IMR-90 (cell line): ENCODE results near the gene BLOC1S4.

ENCODE experiments used
- CHD1 ChIP-seq: IDR thresholded peaks from 2 replicates; pipeline ENCODE4 v1.6.1; 2012; ENCODE audit warnings: low read depth, low read length, improper control_type of control experiment
- MAFK ChIP-seq: IDR thresholded peaks from 2 replicates; pipeline ENCODE4 v1.6.1; 2012; ENCODE audit warnings: low read depth, low read length, improper control_type of control experiment
- MAZ ChIP-seq: IDR thresholded peaks from 2 replicates; pipeline ENCODE4 v1.6.1; 2012; ENCODE audit warnings: low read depth, mild to moderate bottlenecking, low read length, improper control_type of control experiment, moderate library complexity, borderline replicate concordance
- MXI1 ChIP-seq: IDR thresholded peaks from 2 replicates; pipeline ENCODE4 v1.6.1; 2012; ENCODE audit warnings: low read depth, mild to moderate bottlenecking, low read length, moderate library complexity, borderline replicate concordance
- POLR2A ChIP-seq: IDR thresholded peaks from 2 replicates; pipeline ENCODE4 v1.6.1; 2012; ENCODE audit warnings: mild to moderate bottlenecking, low read depth, low read length
- RAD21 ChIP-seq: IDR thresholded peaks from 2 replicates; pipeline ENCODE4 v1.6.1; 2012; ENCODE audit warnings: low read length, improper control_type of control experiment
- RFX5 ChIP-seq: IDR thresholded peaks from 2 replicates; pipeline ENCODE4 v1.8.0; 2012; ENCODE audit warnings: low read depth, mild to moderate bottlenecking, low read length, moderate library complexity
- SMC3 ChIP-seq: fragments of 150-350 bp; IDR thresholded peaks from 2 replicates; pipeline ENCODE4 v1.6.1; 2016; ENCODE audit warnings: low read depth, mild to moderate bottlenecking, antibody characterized with exemption, low read length, moderate library complexity
- TF ChIP-seq, protein P1 (sequence below): conservative IDR thresholded peaks from 2 replicates; pipeline ENCODE4 v1.5.1; 2012; ENCODE audit warnings: mild to moderate bottlenecking, low read depth, low read length, improper control_type of control experiment
- TF ChIP-seq, protein P2 (sequence below): fragments of 150-350 bp; IDR thresholded peaks from 2 replicates; pipeline ENCODE4 v1.6.1; 2017; ENCODE audit warnings: mild to moderate bottlenecking, antibody characterized with exemption, low read length, low read depth

DNA sequence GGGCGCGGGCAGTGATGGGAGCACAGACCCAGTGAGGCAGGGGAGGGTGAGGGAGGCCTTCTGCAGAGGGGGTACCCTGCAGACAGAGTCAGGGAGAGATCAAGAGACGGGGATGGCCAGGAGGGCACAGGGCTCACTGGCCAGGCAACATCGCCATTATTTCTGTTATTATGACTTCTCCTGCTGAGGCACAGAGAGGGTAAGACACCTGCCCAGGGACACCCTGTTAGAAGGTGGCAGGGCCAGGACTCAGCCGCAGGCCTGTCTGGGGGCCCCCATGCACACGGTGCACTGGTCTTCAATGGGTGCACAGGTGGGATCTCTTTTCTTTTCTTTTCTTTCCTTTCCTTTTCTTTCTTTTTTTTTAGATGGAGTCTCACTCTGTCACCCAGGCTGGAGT lies 15.8 kb downstream of the BLOC1S4 start:
- TF ChIP-seq POLR2A: no peak
- no peak for TF ChIP-seq MAFK
- TF ChIP-seq, protein P1, sequence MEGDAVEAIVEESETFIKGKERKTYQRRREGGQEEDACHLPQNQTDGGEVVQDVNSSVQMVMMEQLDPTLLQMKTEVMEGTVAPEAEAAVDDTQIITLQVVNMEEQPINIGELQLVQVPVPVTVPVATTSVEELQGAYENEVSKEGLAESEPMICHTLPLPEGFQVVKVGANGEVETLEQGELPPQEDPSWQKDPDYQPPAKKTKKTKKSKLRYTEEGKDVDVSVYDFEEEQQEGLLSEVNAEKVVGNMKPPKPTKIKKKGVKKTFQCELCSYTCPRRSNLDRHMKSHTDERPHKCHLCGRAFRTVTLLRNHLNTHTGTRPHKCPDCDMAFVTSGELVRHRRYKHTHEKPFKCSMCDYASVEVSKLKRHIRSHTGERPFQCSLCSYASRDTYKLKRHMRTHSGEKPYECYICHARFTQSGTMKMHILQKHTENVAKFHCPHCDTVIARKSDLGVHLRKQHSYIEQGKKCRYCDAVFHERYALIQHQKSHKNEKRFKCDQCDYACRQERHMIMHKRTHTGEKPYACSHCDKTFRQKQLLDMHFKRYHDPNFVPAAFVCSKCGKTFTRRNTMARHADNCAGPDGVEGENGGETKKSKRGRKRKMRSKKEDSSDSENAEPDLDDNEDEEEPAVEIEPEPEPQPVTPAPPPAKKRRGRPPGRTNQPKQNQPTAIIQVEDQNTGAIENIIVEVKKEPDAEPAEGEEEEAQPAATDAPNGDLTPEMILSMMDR: no peak
- TF ChIP-seq, protein P2, sequence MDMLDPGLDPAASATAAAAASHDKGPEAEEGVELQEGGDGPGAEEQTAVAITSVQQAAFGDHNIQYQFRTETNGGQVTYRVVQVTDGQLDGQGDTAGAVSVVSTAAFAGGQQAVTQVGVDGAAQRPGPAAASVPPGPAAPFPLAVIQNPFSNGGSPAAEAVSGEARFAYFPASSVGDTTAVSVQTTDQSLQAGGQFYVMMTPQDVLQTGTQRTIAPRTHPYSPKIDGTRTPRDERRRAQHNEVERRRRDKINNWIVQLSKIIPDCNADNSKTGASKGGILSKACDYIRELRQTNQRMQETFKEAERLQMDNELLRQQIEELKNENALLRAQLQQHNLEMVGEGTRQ: no peak
- TF ChIP-seq MXI1: no peak
- TF ChIP-seq SMC3: no peak
- no peak for TF ChIP-seq CHD1
- no peak for TF ChIP-seq RFX5
- no peak for TF ChIP-seq RAD21
- TF ChIP-seq MAZ: no peak
